Pancreas (tissue), 10 donors: ENCODE data around the gene PRIMA1. TPM values are rescaled to one million over a fixed set of nuclear protein-coding genes. Genes with fewer than 3 reads are reported as not detected.
A peak's percentile ranks its signal among the peaks of the same experiment; 100 is the strongest.

ENCODE experiments used
- ATAC-seq, 4 donors: fragments of 200-7000 bp; cut with Tn5 transposase; one replicate each; pipeline versions ENCODE4 v1.8.0 to v1.9.1; 2020; ENCODE audit warnings: mild to moderate bottlenecking in 4 of 4, moderate library complexity in 4 of 4
- DNase-seq, 6 donors: peaks; one replicate each; pipeline ENCODE4 v3.0.0-alpha.2; 2020
- FAIRE-seq: peaks from 2 replicates; lab custom pipeline; 2012; peaks lifted over from hg19 to GRCh38; lab: Jason Lieb, UNC
- H3K27ac ChIP-seq, 4 donors: fragments of 200-600 bp; sonication (generic); 1 replicate in 3 of 4; 2 replicates in 1 of 4; pipeline versions ENCODE4 v1.5.0 to v1.8.0; 2020
- H3K27me3 ChIP-seq, 4 donors: fragments of 200-600 bp; one replicate each; pipeline ENCODE4 v1.8.0; 2021
- H3K36me3 ChIP-seq, 3 donors: fragments of 200-600 bp; sonication (generic) in 1 of 3; one replicate each; pipeline versions ENCODE4 v1.5.0 to v1.8.0; 2020 to 2021
- H3K4me1 ChIP-seq, 3 donors: fragments of 200-600 bp; one replicate each; pipeline ENCODE4 v1.8.0; 2021
- H3K4me3 ChIP-seq, 4 donors: fragments of 200-600 bp; sonication (generic) in 2 of 4; one replicate each; pipeline versions ENCODE4 v1.5.0 to v1.8.0; 2020 to 2021
- H3K9me3 ChIP-seq, 4 donors: fragments of 200-600 bp; one replicate each; pipeline ENCODE4 v1.8.0; 2021
- CTCF ChIP-seq, 4 donors: fragments of 200-600 bp; sonication (generic) in 3 of 4; IDR thresholded peaks; one replicate each; pipeline versions ENCODE4 v1.5.0 to v1.8.0; 2021; ENCODE audit warnings: antibody characterized with exemption in 4 of 4
- WGBS, 2 donors: extraction: QIAGEN DNeasy Blood & Tissue Kit; methylation state at CpG; one replicate each; pipeline ENCODE4 v1.1.7; 2013; 5-methylcytosine and 5-hydroxymethylcytosine counted together
- intact Hi-C, 3 donors: fragments of 100-400 bp; cut with DNase I; formaldehyde crosslinking; loops; one replicate each; pipeline versions ENCODE4 v1.11.1 to v1.14.2; 2022
- polyA plus RNA-seq, 2 donors: library from polyadenylated mRNA; stranded (reverse); fragments of 200-250 nt; gene quantifications; one replicate each; pipeline ENCODE4 v1.2.3, GENCODE V29; 2013
- total RNA-seq, 6 donors: library from RNA; stranded (reverse); fragmentation: NEBNext Ultra II Directional in 4 of 6; extraction: Animal tissue kit (Norgen Biotek cat#: 25700) in 4 of 6; gene quantifications; one replicate each; pipeline versions ENCODE4 v1.2.1 to v1.2.4, GENCODE V29; 2021 to 2023
- donor health status: healthy with polysubstance abuse.
- donor health status: DM: no; HTN: no; CAD: no; lungs with moderate emphysema.
- donor health status: DM: no; HTN: no; CAD: no.
- donor health status: control.
- donor health status: control.
- donor health status: Bipolar disorder and iron deficiency.
- donor health status: DM: yes; HTN: yes; CAD: no.
- donor health status: DM: no; HTN: no; CAD: no.
- donor health status: DM: no; HTN: no; CAD: no.
- donor health status: DM: yes; HTN: yes; CAD: no.

The PRIMA1 gene
- total and polyA plus RNA-seq, 8 donors, result 0.27 to 0.61 (median 0.33) TPM

- no peaks in the 10 kb centered on the region for H3K9me3 ChIP-seq
- H3K27ac ChIP-seq, result no peak overlapping the region
- WGBS, 2 donors, result 81 to 90% methylated on average over 14 of the region's 14 CpGs
- H3K27me3 ChIP-seq, result no peaks in the 10 kb centered on the region
- intact Hi-C loops, result no loop called here
- H3K36me3 ChIP-seq, result no peaks in the 10 kb centered on the region
- no peak for FAIRE-seq
- TF ChIP-seq CTCF (IDR thresholded peaks at IDR 0.05), result no peak
- H3K4me3 ChIP-seq, result no peak overlapping the region
- ATAC-seq, result no peak
- H3K4me1 ChIP-seq, result no peaks in the 10 kb centered on the region
- DNase-seq, result peak in 1 of 6 donors; percentile 2
These were observed 71.3 kb downstream of the PRIMA1 start for GRCh38 chr14:93716746-93717667.

GRCh38 chr14:93716002-93716745 is 72.1 kb downstream of the PRIMA1 start:
- no peak overlapping the region for H3K4me3 ChIP-seq
- H3K36me3 ChIP-seq, result no peaks in the 10 kb centered on the region
- intact Hi-C loops, result no loop called here
- TF ChIP-seq CTCF (IDR thresholded peaks at IDR 0.05), result no peak
- no peaks in the 10 kb centered on the region for H3K4me1 ChIP-seq
- H3K9me3 ChIP-seq, result no peaks in the 10 kb centered on the region
- 78 to 82% methylated on average over 8 of the region's 8 CpGs for WGBS, 2 donors
- H3K27me3 ChIP-seq, result no peaks in the 10 kb centered on the region
- ATAC-seq (no peak), DNase-seq (no peak), FAIRE-seq (no peak)
- H3K27ac ChIP-seq, result no peak overlapping the region

- 49 to 57% methylated on average over 13 of the region's 13 CpGs for WGBS, 2 donors
- FAIRE-seq, result no peak
- no peak overlapping the region for H3K4me3 ChIP-seq
- H3K4me1 ChIP-seq, result no peaks in the 10 kb centered on the region
- H3K9me3 ChIP-seq, result no peaks in the 10 kb centered on the region
- ATAC-seq, result no peak
- H3K36me3 ChIP-seq, result no peaks in the 10 kb centered on the region
- H3K27me3 ChIP-seq, result no peaks in the 10 kb centered on the region
- no peak for DNase-seq
- H3K27ac ChIP-seq, result no peak overlapping the region
- TF ChIP-seq CTCF (IDR thresholded peaks at IDR 0.05), result no peak
- intact Hi-C loops, result no loop called here
These were observed 72.9 kb downstream of the PRIMA1 start for GRCh38 chr14:93715279-93715927.

GRCh38 chr14:93714605-93715004 is 73.7 kb downstream of the PRIMA1 start:
- H3K9me3 ChIP-seq, result no peaks in the 10 kb centered on the region
- intact Hi-C loops, result no loop called here
- TF ChIP-seq CTCF (IDR thresholded peaks at IDR 0.05), result no peak
- no peaks in the 10 kb centered on the region for H3K36me3 ChIP-seq
- H3K4me1 ChIP-seq, result no peaks in the 10 kb centered on the region
- no peak overlapping the region for H3K27ac ChIP-seq
- no peak for ATAC-seq
- FAIRE-seq, result no peak
- WGBS, 2 donors, result 39% methylated on average over 7 of the region's 7 CpGs
- no peaks in the 10 kb centered on the region for H3K27me3 ChIP-seq
- H3K4me3 ChIP-seq, result no peak overlapping the region
- DNase-seq, result no peak
